NCI-H2196 treated with DMSO at 0.1 percent for 48 hours (cell line): ENCODE results near the gene CBLB.
"Not testable (repeated sequence)": the region's sequence is repeated elsewhere in the genome, so short reads cannot be mapped to it uniquely, and the experiment has no call there.

Experiments used
- DNase-seq: peaks from one replicate; lab custom pipeline; 2025; ENCODE audit not compliant: unreplicated experiment; lab: John Stamatoyannopoulos, UW

The CBLB gene

GRCh38 chr3:105759442-105760078 is 109.3 kb downstream of the CBLB start:
- DNase-seq, result no peak

GRCh38 chr3:105758451-105758850 is 110.4 kb downstream of the CBLB start:
- DNase-seq, result no peak

GRCh38 chr3:105755121-105755886 is 113.5 kb downstream of the CBLB start:
- DNase-seq, result no peak

GRCh38 chr3:105752791-105753415 is 115.9 kb downstream of the CBLB start:
- no peak for DNase-seq

- no peak for DNase-seq
Measured at GRCh38 chr3:105747696-105748095, 121.1 kb downstream of the CBLB start.

GRCh38 chr3:105747060-105747541 is 121.7 kb downstream of the CBLB start:
- DNase-seq, result no peak

- no peak for DNase-seq
Measured at GRCh38 chr3:105746231-105746996, 122.4 kb downstream of the CBLB start.

GRCh38 chr3:105745046-105745445 is 123.8 kb downstream of the CBLB start:
- DNase-seq, result no peak

GRCh38 chr3:105744202-105744601 is 124.6 kb downstream of the CBLB start:
- no peak for DNase-seq

GRCh38 chr3:105733356-105733755 is 135.5 kb downstream of the CBLB start:
- DNase-seq, result no peak

- DNase-seq, result no peak
Measured at GRCh38 chr3:105731686-105732085, 137.1 kb downstream of the CBLB start.

GRCh38 chr3:105730801-105731354 is 137.9 kb downstream of the CBLB start:
- DNase-seq, result no peak

GRCh38 chr3:105729667-105730066 is 139.1 kb downstream of the CBLB start:
- DNase-seq, result no peak

- no peak for DNase-seq
Measured at GRCh38 chr3:105728771-105729312, 140.0 kb downstream of the CBLB start.

- not testable (repeated sequence) for DNase-seq
Measured at GRCh38 chr3:105727036-105727435, 141.8 kb downstream of the CBLB start.

- no peak for DNase-seq
Measured at GRCh38 chr3:105722943-105723556, 145.8 kb downstream of the CBLB start.

- no peak for DNase-seq
Measured at GRCh38 chr3:105719791-105720190, 149.0 kb downstream of the CBLB start.

- no peak for DNase-seq
Measured at GRCh38 chr3:105715372-105715771, 153.4 kb downstream of the CBLB start.

GRCh38 chr3:105714453-105714852 is 154.4 kb downstream of the CBLB start:
- DNase-seq, result no peak

- DNase-seq, result no peak
Measured at GRCh38 chr3:105708980-105709379, 159.8 kb downstream of the CBLB start.
